HG03025 (cell line): ENCODE measurements around the gene CHMP4B.

ENCODE experiments used
- ATAC-seq: cut with Tn5 transposase; IDR thresholded peaks from one replicate; pipeline ENCODE4 v1.9.1; 2021; ENCODE audit warnings: mild to moderate bottlenecking, moderate library complexity; ENCODE audit not compliant: unreplicated experiment, low FRiP score

The CHMP4B gene, protein sequence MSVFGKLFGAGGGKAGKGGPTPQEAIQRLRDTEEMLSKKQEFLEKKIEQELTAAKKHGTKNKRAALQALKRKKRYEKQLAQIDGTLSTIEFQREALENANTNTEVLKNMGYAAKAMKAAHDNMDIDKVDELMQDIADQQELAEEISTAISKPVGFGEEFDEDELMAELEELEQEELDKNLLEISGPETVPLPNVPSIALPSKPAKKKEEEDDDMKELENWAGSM

DNA sequence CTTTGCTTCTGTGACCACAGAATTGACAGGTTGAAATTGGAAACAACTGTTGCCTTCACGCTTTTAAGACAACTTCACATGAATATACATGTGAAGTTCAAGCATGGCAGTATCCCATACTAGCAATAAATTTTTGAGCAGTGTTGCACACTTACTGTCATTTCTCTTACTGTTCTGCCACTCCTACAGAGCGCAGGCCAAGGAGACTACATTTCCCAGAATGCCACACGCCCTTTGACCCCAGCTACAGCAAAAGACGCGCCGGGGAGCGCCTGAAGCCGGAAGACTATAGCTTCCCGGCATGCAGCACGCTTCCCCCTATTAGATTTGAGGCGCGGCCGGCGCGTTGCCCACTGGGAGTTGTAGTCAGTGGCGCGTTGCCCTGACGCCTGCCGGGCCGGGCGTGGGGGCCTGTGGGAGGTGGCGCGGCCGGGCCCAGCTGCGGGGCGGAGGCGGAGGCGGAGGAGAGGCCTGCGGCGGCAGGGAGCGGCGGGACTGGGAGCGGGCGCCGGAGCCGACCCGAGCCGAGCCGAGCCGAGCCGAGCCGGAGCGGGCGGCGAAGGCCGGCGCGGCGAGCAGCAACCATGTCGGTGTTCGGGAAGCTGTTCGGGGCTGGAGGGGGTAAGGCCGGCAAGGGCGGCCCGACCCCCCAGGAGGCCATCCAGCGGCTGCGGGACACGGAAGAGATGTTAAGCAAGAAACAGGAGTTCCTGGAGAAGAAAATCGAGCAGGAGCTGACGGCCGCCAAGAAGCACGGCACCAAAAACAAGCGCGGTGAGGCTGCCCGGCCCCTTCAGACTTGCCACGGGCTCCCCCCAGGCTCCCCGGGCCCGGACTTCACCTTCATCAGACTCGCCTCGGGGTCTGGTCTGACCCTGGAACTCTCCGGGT, at the start of gene CHMP4B:
Gene CHMP4B (plus strand): TSS at position 464 of the 891 bp plus-strand sequence. CDS start 121 bp downstream, at position 585.
- ATAC-seq = peak; percentile 92

DNA sequence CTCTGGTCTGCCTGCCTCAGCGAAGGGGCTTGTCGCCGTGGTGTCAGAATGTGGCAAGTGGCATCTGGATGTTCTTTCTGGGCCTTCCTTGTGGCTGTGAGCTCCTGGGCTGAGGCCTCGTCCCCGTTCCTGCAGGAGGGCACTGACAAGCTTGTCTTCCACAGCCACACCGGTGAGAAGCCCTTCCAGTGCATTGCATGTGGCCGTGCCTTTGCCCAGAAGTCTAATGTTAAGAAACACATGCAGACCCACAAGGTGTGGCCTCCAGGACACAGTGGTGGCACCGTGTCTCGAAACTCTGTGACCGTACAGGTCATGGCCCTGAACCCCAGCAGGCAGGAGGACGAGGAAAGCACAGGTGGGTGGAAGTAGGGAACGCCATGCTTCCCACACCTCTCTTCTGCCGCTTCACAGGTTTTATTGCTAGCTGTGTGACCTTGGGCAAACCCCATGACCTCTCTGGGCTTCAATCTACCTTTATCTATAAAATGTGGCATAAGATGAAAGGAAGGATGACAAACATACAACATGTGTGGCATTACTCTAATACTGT, 49.4 kb upstream of the CHMP4B start:
- ATAC-seq = no peak

- no peak for ATAC-seq
Observed at GRCh38 chr20:33765099-33765498, 46.0 kb upstream of the CHMP4B start.

DNA sequence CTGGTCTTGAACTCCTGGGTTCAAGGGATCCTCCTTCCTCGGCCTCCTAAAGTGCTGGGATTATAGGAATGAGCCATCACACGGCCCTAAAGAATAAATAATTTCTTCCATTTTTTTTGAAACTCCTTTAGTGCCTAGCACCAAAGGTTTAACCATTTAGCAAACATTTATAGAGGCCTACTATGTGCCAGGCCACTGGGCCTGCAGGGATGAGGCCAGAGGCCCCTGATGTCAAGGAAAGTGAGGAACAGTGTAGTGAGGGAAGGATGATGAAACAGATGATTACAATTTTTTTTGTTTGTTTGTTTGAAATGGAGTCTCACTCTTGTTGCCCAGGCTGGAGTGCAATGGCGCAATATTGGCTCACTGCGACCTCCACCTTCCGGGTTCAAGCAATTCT, 45.6 kb upstream of the CHMP4B start:
- no peak for ATAC-seq

DNA sequence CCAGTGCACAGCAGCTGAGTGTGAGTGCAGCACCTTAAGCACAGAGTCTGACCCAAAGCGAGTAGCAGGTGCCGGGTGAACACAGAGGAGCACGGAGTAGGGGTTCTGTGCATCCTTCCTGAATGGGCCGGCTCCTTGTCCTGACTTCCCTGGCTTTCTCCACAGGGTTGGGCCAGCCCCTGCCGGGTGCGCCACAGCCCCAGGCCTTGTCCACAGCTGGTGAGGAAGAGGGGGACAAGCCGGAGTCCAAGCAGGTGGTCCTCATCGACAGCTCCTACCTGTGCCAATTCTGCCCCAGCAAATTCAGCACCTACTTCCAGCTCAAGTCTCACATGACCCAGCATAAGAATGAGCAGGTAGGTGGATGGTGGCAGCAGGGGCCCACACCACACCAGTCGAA, 44.5 kb upstream of the CHMP4B start:
- ATAC-seq = no peak

DNA sequence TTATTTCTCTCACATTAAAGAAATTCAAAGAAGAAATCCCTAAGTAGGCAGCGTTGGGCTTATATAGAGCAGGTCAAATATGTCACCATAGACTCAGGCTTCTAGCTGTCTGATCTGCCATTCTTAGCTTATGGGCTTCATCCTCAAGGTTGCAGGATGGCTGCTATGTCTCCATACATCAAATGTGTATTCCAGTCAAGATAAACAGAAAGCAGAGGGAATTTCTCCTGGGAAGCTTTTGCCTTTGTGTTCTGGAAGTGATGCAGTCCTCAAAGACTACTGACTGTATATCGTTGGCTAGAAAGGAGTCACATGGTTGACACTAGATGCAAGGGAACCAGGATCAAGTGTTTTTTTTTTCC, 43.4 kb upstream of the CHMP4B start:
- no peak for ATAC-seq

GRCh38 chr20:33769043-33769442, 42.1 kb upstream of the CHMP4B start:
- ATAC-seq = no peak

- no peak for ATAC-seq
Observed at GRCh38 chr20:33770005-33770404, 41.1 kb upstream of the CHMP4B start.

DNA sequence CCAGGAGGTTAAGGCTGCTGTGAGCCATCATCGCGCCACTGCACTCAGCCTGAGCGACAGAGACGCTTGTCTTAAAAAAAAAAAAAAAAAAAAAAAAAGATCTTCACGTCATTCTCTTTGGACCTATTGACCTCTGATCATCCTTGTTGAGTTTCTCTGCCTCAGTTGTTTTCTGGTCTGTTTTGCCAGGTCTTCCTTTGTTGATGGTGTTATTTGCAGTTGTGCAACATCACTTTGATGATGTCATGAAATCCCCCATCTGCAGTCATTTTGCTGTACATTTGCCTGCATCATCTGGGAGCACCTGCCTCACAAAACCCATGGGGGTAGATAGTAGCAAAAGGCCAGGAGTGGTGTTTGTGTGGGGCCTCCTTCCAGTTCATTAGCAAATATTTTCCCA, 39.2 kb upstream of the CHMP4B start:
- no peak for ATAC-seq

DNA sequence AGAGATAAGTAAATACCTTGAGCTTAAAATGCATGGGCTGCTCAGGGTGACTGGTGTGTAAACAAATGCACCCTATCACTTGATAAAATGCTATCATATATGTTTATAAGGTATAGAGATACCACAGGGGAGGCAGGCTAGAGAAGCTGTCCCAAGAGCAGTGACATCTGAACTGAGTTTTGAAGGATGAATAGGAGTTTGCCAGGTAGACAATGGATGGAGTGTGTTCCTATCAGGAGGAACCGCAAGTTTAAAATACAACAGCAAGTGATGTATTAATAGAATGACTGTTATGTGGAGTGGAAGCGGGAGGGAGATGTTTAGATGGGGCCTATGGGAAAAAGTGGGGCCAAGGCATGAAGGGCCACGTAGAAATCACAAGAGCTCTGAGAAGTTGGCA, 38.7 kb upstream of the CHMP4B start:
- ATAC-seq = no peak

- no peak for ATAC-seq
Observed at GRCh38 chr20:33773412-33774089, 37.6 kb upstream of the CHMP4B start.

DNA sequence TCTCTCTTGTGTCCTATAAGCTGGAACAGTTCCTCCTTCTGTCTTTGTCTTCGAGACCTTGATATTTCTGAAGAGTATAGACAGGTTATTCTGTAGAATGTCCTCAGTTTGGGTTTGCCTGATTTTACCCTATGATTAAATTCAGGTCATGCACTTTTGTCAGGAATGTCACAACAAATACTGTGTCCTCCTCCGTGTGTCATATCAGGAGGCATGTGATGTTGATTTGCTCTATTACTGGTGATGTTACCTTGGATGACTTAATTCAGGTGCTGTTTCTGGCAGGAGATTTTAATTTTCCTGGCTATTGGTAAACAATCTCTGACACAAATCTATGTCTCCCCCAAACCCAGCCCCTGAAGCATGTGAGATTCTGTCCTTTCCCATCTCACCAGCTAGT, 33.3 kb upstream of the CHMP4B start:
- no peak for ATAC-seq

- ATAC-seq = no peak
Observed at GRCh38 chr20:33781133-33781532, 30.0 kb upstream of the CHMP4B start.

DNA sequence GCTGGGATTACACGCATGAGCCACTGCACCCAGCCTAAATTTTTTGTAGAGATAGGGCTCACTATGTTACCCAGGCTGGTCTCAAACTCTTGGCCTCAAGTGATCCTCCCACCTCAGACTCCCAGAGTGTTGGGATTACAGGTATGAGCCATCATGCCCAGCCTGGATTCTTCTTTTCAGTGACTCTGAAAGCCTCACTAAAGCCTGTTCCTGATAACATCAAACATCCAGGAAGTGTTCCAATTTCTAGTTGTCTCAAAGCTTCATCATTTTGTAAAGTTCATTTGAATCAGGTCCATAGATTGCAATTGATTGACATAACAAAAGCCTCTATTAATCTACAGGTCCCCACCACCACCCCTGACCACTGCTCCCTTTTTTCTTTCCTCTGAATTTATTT, 29.2 kb upstream of the CHMP4B start:
- no peak for ATAC-seq

DNA sequence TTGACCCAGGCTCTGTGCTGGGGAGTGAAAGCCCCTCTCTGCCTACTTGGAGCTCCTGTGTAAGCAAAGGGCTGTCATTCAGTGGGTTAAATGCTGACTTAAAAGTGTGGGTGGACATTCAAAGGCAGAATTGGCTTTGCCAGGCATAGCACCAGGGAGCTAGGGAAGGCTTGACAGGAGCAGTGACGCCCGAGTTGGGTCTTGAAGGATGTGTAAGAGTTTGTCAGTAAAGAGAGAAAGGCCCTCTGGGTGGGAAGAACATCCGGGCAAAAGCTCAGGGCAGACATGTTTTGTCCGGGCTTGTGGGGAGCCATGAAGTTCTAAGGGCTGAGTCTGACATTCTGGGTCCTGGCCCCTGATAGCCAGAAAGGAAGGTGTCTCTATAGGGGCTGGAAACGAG, 27.9 kb upstream of the CHMP4B start:
- ATAC-seq = no peak

DNA sequence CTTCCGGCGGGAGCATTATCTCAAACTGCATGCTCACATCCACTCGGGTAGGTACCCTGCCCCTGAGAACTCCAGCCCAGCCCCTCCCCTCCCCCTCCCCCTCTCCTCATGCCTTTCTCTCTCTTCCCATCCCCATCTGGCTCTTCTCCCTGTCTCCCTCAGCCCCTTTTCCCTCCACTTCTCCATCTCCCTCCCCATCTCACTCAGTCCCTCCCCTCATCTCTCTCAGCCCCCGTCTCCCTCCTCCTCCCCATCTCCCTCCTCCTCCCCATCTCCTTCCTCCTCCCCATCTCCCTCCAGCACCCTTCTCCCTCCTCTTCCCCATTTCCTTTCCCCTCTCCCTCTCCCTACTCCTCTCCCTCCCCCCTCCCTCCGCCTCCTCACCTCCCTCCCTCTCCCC, 27.3 kb upstream of the CHMP4B start:
- ATAC-seq = no peak

GRCh38 chr20:33784225-33784624, 26.9 kb upstream of the CHMP4B start:
- ATAC-seq = no peak

GRCh38 chr20:33785503-33785902, 25.6 kb upstream of the CHMP4B start:
- ATAC-seq = no peak

- ATAC-seq = no peak
Observed at GRCh38 chr20:33787253-33787891, 23.8 kb upstream of the CHMP4B start.

DNA sequence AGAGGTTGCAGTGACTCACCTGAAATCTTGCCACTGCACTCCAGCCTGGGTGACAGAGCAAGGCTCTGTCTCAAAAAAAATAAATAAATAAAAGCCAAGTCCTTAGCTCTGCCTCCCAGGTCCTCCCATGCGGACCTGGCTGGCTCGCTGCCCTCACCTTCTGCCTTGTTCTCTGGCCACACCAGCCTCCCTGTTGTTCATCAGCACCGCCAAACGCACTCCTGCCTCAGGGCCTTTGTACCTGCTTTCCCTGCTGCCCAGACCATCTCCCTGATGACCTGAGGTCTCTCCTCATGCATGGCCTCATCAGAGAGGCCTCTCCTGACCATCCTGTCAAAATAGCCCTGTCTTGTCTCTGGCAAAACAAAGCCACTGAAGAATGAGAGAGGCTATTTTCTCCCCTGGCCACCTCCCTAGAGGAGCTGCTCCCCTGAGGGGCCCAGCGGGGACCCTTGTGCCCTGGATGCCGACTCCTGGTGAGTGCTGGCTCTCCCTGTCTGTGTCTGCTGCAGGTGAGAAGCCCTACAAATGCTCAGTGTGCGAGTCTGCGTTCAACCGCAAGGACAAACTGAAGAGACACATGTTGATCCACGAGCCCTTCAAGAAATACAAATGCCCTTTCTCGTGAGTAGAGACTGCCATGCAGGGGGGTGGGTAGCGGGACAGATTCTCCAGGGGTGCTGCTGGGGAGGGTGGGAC, 22.6 kb upstream of the CHMP4B start:
- no peak for ATAC-seq
